Thyroid gland (tissue), 4 donors: ENCODE measurements around the gene GFRA1. TPM values are rescaled to one million over a fixed set of nuclear protein-coding genes. Genes with fewer than 3 reads are reported as not detected.

Experiments used
- DNase-seq, 2 donors: peaks; one replicate each; pipeline ENCODE4 v3.0.0-alpha.2; 2019
- H3K27ac ChIP-seq, 3 donors: fragments of 200-600 bp; sonication (generic); 1 replicate in 2 of 3; 2 replicates in 1 of 3; pipeline ENCODE4 v1.5.1; 2016 to 2019; ENCODE audit warnings: mild to moderate bottlenecking in 1 of 3, moderate library complexity in 1 of 3
- H3K27me3 ChIP-seq: fragments of 200-600 bp; sonication (generic); one replicate; pipeline ENCODE4 v1.5.1; 2019
- H3K36me3 ChIP-seq, 2 donors: fragments of 200-600 bp; sonication (generic); one replicate each; pipeline ENCODE4 v1.5.1; 2016 to 2019
- H3K4me1 ChIP-seq, 2 donors: fragments of 200-600 bp; sonication (generic); one replicate each; pipeline ENCODE4 v1.5.1; 2017 to 2019
- H3K4me3 ChIP-seq, 3 donors: fragments of 200-600 bp; sonication (generic); replicated peaks in 1 of 3; 1 replicate in 2 of 3; 2 replicates in 1 of 3; pipeline ENCODE4 v1.5.1; 2016; ENCODE audit warnings: mild to moderate bottlenecking in 1 of 3
- H3K9me3 ChIP-seq: fragments of 200-600 bp; sonication (generic); one replicate; pipeline ENCODE4 v1.5.1; 2017
- POLR2A ChIP-seq, 2 donors: fragments of 450-650 bp; IDR thresholded peaks; one replicate each; pipeline ENCODE4 v1.6.1; 2017; ENCODE audit warnings: antibody characterized with exemption in 2 of 2, mild to moderate bottlenecking in 2 of 2, moderate library complexity in 1 of 2
- WGBS, 2 donors: methylation state at CpG; one replicate each; pipeline ENCODE4 v1.1.5; 2017; 5-methylcytosine and 5-hydroxymethylcytosine counted together
- intact Hi-C: fragments of 100-400 bp; cut with DNase I; formaldehyde crosslinking; loops from one replicate; pipeline ENCODE4 v1.15.1; 2023
- total RNA-seq, 4 donors: library from RNA; depleted of rRNA; stranded (reverse); fragments of >200 nt; gene quantifications; one replicate each; pipeline ENCODE4 v1.2.3, GENCODE V29; 2016
- TF ChIP-seq, protein P1 (sequence below), 6 experiments: fragments of 200-600 bp in 3 of 6; fragments of 450-650 bp in 3 of 6; sonication (generic) in 3 of 6; IDR thresholded peaks; one replicate each; pipeline ENCODE4 v1.5.1; 2016 to 2019; ENCODE audit warnings: antibody characterized with exemption in 6 of 6, mild to moderate bottlenecking in 2 of 6, inconsistent platforms in 1 of 6, moderate library complexity in 1 of 6

GFRA1 gene
- total RNA-seq, 4 donors from 2014 or later = 4.4 to 18.0 (median 5.5) TPM

DNA sequence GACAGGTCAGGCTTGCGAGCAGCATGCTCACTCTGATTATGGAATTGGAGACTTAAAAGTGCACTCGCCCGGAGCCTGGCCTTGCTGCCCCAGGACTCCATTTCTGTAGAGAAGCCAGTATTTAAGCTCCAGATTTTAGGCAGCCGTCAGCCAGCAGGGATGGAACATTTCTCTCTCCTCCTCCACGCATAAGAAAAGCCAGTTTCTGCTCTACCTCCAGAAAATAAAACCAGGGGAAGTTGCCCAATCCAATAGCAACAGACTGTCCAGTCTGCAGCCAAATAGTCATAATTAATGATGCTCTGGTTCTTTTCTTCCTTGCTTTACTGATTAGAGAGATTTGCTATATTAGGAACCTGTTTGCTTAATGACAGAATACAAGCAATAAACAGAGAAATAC, 203.2 kb downstream of the GFRA1 start:
- TF ChIP-seq POLR2A (IDR thresholded peaks at IDR 0.05) = no peak
- TF ChIP-seq, protein P1, sequence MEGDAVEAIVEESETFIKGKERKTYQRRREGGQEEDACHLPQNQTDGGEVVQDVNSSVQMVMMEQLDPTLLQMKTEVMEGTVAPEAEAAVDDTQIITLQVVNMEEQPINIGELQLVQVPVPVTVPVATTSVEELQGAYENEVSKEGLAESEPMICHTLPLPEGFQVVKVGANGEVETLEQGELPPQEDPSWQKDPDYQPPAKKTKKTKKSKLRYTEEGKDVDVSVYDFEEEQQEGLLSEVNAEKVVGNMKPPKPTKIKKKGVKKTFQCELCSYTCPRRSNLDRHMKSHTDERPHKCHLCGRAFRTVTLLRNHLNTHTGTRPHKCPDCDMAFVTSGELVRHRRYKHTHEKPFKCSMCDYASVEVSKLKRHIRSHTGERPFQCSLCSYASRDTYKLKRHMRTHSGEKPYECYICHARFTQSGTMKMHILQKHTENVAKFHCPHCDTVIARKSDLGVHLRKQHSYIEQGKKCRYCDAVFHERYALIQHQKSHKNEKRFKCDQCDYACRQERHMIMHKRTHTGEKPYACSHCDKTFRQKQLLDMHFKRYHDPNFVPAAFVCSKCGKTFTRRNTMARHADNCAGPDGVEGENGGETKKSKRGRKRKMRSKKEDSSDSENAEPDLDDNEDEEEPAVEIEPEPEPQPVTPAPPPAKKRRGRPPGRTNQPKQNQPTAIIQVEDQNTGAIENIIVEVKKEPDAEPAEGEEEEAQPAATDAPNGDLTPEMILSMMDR (IDR thresholded peaks at IDR 0.05) = no peak
- Histone ChIP-seq H3K4me1 (no peaks in the 10 kb centered on the region), H3K9me3 (no peaks in the 10 kb centered on the region), H3K27me3 (no peaks in the 10 kb centered on the region), H3K36me3 (no peaks in the 10 kb centered on the region), H3K4me3 (no peak overlapping the region), H3K27ac (no peak overlapping the region)
- 40 to 46% methylated on average over 5 of the region's 5 CpGs for WGBS, 2 donors
- DNase-seq = peak in 1 of 2 donors; percentile 18
- intact Hi-C loops = no loop called here

DNA sequence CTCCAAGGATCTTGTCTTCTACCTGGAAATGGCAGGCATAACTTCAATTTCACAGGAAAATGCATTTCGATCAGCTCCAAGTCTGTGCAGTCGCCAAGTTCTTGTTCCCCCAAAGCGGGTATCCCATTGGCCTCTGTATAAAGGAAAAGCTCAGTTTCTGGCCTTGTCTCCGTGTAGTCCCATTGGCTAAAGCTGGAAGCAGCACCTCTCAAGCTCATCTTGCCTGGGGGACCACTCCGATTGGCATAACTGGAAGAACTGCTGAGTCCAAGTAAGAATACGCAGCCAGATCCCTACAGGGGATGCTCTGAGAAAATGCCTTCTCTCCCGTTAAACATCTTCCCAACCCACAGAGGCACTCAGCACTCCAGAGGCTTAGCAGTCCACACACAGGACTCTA, 205.2 kb downstream of the GFRA1 start:
- Histone ChIP-seq H3K27me3 (no peaks in the 10 kb centered on the region), H3K27ac (no peak overlapping the region), H3K4me3 (no peak overlapping the region), H3K4me1 (no peaks in the 10 kb centered on the region), H3K9me3 (no peaks in the 10 kb centered on the region), H3K36me3 (no peaks in the 10 kb centered on the region)
- TF ChIP-seq, protein P1 (IDR thresholded peaks at IDR 0.05) = no peak
- TF ChIP-seq POLR2A (IDR thresholded peaks at IDR 0.05) = no peak
- WGBS, 2 donors = 93 to 98% methylated on average over 7 of the region's 7 CpGs
- DNase-seq = no peak
- intact Hi-C loops = no loop called here

DNA sequence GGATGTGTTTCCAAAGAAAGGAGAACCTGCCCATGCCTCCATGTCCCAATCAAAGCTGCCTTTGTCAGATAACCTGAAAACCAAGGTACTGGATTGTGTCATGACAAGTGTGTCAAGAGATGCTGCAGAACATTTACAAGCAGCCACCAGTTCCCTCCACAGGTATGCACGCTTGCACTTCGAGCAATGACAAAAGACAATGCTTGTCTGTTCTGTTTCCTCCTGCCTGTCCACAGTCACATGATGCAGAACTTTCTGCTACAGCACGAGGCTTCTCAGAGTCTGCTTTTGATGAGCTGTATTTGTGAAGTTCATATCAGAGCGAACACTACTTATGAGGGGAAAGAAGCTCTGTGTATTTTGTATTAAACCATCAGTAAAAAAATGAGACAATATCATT, 209.9 kb downstream of the GFRA1 start:
- WGBS, 2 donors = 87 to 89% methylated on average over 4 of the region's 4 CpGs
- intact Hi-C loops = no loop called here
- Histone ChIP-seq H3K4me3 (no peak overlapping the region), H3K9me3 (no peaks in the 10 kb centered on the region), H3K4me1 (no peaks in the 10 kb centered on the region), H3K36me3 (no peaks in the 10 kb centered on the region), H3K27me3 (no peaks in the 10 kb centered on the region), H3K27ac (no peak overlapping the region)
- no peak for DNase-seq
- no peak for TF ChIP-seq POLR2A (IDR thresholded peaks at IDR 0.05)
- TF ChIP-seq, protein P1 (IDR thresholded peaks at IDR 0.05) = no peak

DNA sequence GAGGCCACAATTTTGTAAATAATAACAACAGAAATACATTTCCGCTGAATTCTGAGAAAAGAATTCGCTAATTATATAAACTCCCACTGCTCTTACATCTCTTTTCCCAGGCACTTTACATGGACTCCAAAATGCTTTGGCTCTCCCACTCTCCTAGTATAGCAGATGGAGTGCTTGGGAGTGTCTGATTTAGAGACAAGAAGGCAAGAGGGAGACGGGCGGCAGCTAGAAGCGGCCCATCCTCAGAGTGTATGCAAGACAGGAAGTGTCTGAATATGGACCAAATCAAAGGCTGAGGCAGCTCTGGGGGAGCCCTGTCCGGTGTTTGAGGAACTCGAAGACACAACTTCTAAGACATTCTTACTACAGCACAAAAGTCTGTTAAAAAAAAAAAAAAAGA, 212.1 kb downstream of the GFRA1 start:
- Histone ChIP-seq H3K9me3 (no peaks in the 10 kb centered on the region), H3K36me3 (no peaks in the 10 kb centered on the region), H3K4me3 (no peak overlapping the region), H3K4me1 (no peaks in the 10 kb centered on the region), H3K27me3 (no peaks in the 10 kb centered on the region), H3K27ac (no peak overlapping the region)
- no peak for TF ChIP-seq POLR2A (IDR thresholded peaks at IDR 0.05)
- TF ChIP-seq, protein P1 (IDR thresholded peaks at IDR 0.05) = no peak
- WGBS, 2 donors = 78 to 81% methylated on average over 7 of the region's 7 CpGs
- DNase-seq = no peak
- intact Hi-C loops = no loop called here

DNA sequence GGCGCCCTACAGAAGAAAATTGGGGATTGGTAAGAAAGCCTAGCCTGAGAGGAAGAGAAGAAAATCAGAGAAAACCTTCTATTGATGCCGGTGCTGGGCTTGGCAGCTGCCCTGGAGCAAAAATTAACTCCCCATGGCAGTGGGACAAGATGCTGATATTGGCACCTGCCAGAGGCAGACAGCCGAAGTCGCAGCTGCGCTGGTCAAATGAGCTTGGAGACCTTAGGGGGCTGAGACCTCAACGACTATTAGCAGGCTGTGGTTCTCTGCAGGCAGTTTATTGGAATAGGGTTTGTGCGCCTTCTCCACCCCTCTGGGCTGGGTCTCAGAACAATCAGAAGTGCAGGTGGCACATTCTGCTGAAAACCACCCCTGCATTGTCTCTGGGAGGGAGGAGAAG, 213.7 kb downstream of the GFRA1 start:
- WGBS, 2 donors = 84% methylated on average over 7 of the region's 7 CpGs
- TF ChIP-seq, protein P1 (IDR thresholded peaks at IDR 0.05) = no peak
- no peak for TF ChIP-seq POLR2A (IDR thresholded peaks at IDR 0.05)
- Histone ChIP-seq H3K27ac (no peak overlapping the region), H3K4me1 (no peaks in the 10 kb centered on the region), H3K4me3 (no peak overlapping the region), H3K9me3 (no peaks in the 10 kb centered on the region), H3K27me3 (no peaks in the 10 kb centered on the region), H3K36me3 (no peaks in the 10 kb centered on the region)
- DNase-seq = no peak
- intact Hi-C loops = no loop called here
